Spinal cord (tissue), 10 donors: ENCODE results near the gene ZNF561. TPM values are rescaled to one million over a fixed set of nuclear protein-coding genes. Genes with fewer than 3 reads are reported as not detected.
"Not testable (repeated sequence)": the region's sequence is repeated elsewhere in the genome, so short reads cannot be mapped to it uniquely, and the experiment has no call there.

ENCODE experiments used
- DNase-seq, 6 donors: peaks; one replicate each; pipeline versions ENCODE4 v3.0.0 to v3.0.0-alpha.2; 2013 to 2015; ENCODE audit warnings: low spot score in 6 of 6, low read depth in 4 of 6
- H3K27ac ChIP-seq: one replicate; pipeline ENCODE4 v1.5.1; 2013; ENCODE audit warnings: low read depth, low read length, control low read depth
- H3K27me3 ChIP-seq: one replicate; pipeline ENCODE4 v1.6.1; 2013; ENCODE audit warnings: low read length; ENCODE audit not compliant: control insufficient read depth, insufficient read depth
- H3K36me3 ChIP-seq: one replicate; pipeline ENCODE4 v1.6.1; 2013; ENCODE audit warnings: low read length; ENCODE audit not compliant: control insufficient read depth, insufficient read depth
- H3K4me1 ChIP-seq: one replicate; pipeline ENCODE4 v1.6.1; 2013; ENCODE audit warnings: low read length; ENCODE audit not compliant: control insufficient read depth, insufficient read depth
- H3K4me3 ChIP-seq: one replicate; pipeline ENCODE4 v1.5.1; 2013; ENCODE audit warnings: low read depth, low read length, control low read depth
- H3K9me3 ChIP-seq: one replicate; pipeline ENCODE4 v1.6.1; 2013; ENCODE audit warnings: low read length; ENCODE audit not compliant: control insufficient read depth, insufficient read depth
- WGBS: methylation state at CpG from one replicate; pipeline ENCODE4 v1.1.5; 2013; ENCODE audit warnings: missing lambda C conversion rate; ENCODE audit not compliant: insufficient coverage; 5-methylcytosine and 5-hydroxymethylcytosine counted together
- long read RNA-seq, 4 donors: transcript quantifications; one replicate each; lab custom pipeline, GENCODE V29; 2026
- polyA plus RNA-seq, 2 donors: library from polyadenylated mRNA; unstranded; fragments of 120-200 nt; gene quantifications; one replicate each; pipeline ENCODE4 v1.2.1, GENCODE V29; 2013; ENCODE audit not compliant: insufficient read length in 2 of 2
- total RNA-seq, 2 donors: library from RNA; depleted of rRNA in 1 of 2; stranded (reverse); fragments of 120-200 nt in 1 of 2; fragments of >200 nt in 1 of 2; gene quantifications; one replicate each; pipeline versions ENCODE4 v1.2.3 to v1.2.4, GENCODE V29; 2013 to 2014
- donor health status: healthy.

ZNF561 gene
- 10 to 100 TPM; 37.4 to 46.3 TPM for total RNA-seq
- polyA plus RNA-seq, result 10 to 100 TPM; 25.3 to 33.3 TPM
- long read RNA-seq, donor 1, full-length matches to known transcripts, result 3 of 3 reads
- long read RNA-seq, donor 1, partial matches to known transcripts, result 0 of 3 reads
- long read RNA-seq, donor 1, other reads (novel, unspliced or antisense), result 0 of 3 reads
- long read RNA-seq, donor 2, result 0 reads
- long read RNA-seq, donor 3, result 0 reads
- long read RNA-seq, donor 4, full-length matches to known transcripts, result 10 of 21 reads
- long read RNA-seq, donor 4, partial matches to known transcripts, result 11 of 21 reads
- long read RNA-seq, donor 4, other reads (novel, unspliced or antisense), result 0 of 21 reads

- WGBS, result under 1% methylated on average over 32 of the region's 33 CpGs
- DNase-seq, result peak; percentile 82 to 97 (median 88)
- no peaks in the 10 kb centered on the region for H3K27me3 ChIP-seq
- peak within 1 kb of the TSS; percentile 97 for H3K27ac ChIP-seq
- H3K4me3 ChIP-seq, result peak within 1 kb of the TSS; percentile 91
- peaks cover 5% of the 10 kb centered on the region for H3K4me1 ChIP-seq
- H3K9me3 ChIP-seq, result no peaks in the 10 kb centered on the region
- peaks cover 15% of the 10 kb centered on the region for H3K36me3 ChIP-seq
Measured at GRCh38 chr19:9621156-9622037, at the start of gene ZNF561. ZNF561 (minus strand) TSS chr19:9621232; CDS start chr19:9619456, 1,776 bp downstream.

DNA sequence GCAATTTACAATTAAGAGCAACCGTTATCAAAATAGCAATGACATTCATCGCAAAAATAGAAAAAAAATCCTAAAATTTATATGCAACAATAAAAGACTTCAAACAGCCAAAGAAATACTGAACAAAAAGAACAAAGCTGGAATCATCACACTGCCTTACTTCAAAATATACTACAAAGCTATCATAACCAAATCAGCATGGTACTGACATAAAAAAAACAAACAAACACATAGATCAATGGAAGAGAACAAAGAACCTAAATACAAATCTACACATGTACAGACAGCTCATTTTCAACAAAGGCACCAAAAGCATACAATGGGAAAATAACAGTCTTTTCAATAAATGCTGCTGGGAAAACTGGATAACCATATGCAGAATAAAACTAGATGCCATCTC lies 47.5 kb upstream of the ZNF561 start:
- H3K9me3 ChIP-seq, result peaks cover 1% of the 10 kb centered on the region
- no peaks in the 10 kb centered on the region for H3K27me3 ChIP-seq
- DNase-seq, result no peak
- no peak overlapping the region for H3K4me3 ChIP-seq
- no CpG with 5 or more reads among the region's 2 CpGs for WGBS
- peaks cover 5% of the 10 kb centered on the region for H3K36me3 ChIP-seq
- no peak overlapping the region for H3K27ac ChIP-seq
- H3K4me1 ChIP-seq, result peaks cover 4% of the 10 kb centered on the region

DNA sequence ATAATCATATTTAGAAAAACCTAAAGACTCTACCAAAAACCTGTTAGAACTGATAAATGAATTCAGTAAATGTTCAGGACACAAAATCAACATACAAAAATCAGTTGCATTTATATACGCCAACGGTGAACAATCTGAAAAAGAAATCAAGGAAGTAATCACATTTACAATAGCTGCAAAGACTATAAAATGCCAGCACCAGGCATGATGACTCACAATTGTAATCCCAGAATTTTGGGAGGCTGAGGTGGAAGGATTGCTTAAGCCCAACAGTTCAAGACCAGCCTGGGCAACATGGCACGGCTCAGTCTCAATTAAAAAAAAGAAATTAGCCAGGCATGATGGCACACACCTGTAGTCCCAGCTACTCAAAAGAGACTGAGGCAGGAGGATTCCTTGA lies 46.9 kb upstream of the ZNF561 start:
- H3K4me1 ChIP-seq, result no peaks in the 10 kb centered on the region
- 100% methylated on average over 1 of the region's 3 CpGs for WGBS
- H3K9me3 ChIP-seq, result peaks cover 1% of the 10 kb centered on the region
- no peak overlapping the region for H3K27ac ChIP-seq
- no peaks in the 10 kb centered on the region for H3K27me3 ChIP-seq
- DNase-seq, result no peak
- H3K4me3 ChIP-seq, result no peak overlapping the region
- peaks cover 5% of the 10 kb centered on the region for H3K36me3 ChIP-seq

GRCh38 chr19:9658769-9659168 lies 37.7 kb upstream of the ZNF561 start:
- DNase-seq, result no peak
- H3K27ac ChIP-seq, result no peak overlapping the region
- no peaks in the 10 kb centered on the region for H3K4me1 ChIP-seq
- no peak overlapping the region for H3K4me3 ChIP-seq
- H3K27me3 ChIP-seq, result no peaks in the 10 kb centered on the region
- H3K36me3 ChIP-seq, result peaks cover 40% of the 10 kb centered on the region
- WGBS, result 60% methylated on average over 1 of the region's 2 CpGs
- H3K9me3 ChIP-seq, result no peaks in the 10 kb centered on the region

DNA sequence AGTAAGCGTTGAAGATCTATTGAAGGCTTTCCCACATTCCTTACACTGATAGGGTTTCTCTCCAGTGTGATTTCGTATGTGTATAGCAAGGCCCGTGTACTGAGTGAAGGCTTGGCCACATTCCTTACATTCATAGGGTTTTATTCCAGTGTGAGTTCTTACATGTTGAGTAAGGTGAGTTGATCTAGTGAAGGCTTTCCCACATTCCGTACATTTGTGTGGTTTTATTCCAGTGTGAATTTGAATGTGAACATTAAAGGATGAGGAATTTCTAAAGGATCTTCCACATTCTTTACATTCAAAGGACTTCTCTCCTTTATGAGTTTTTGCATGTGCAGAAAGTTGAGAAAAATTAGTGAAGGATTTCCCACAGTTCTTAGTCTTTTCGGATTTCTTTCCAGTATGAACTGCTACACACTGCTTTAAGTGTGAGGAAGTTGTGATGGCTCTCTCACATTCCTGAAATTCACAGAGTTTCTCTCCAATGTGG lies 32.1 kb upstream of the ZNF561 start:
- peaks cover 49% of the 10 kb centered on the region for H3K36me3 ChIP-seq
- not testable (repeated sequence) for H3K9me3 ChIP-seq, DNase-seq, H3K27me3 ChIP-seq, H3K4me1 ChIP-seq, H3K4me3 ChIP-seq, H3K27ac ChIP-seq
- no CpG with 5 or more reads among the region's 5 CpGs for WGBS

GRCh38 chr19:9651464-9651863 lies 30.4 kb upstream of the ZNF561 start:
- H3K9me3 ChIP-seq, H3K4me1 ChIP-seq, H3K27me3 ChIP-seq, H3K4me3 ChIP-seq, H3K27ac ChIP-seq, DNase-seq: not testable (repeated sequence)
- H3K36me3 ChIP-seq, result peaks cover 53% of the 10 kb centered on the region
- 83% methylated on average over 2 of the region's 3 CpGs for WGBS

GRCh38 chr19:9650345-9650744 lies 29.3 kb upstream of the ZNF561 start:
- DNase-seq, result no peak
- Histone ChIP-seq H3K27ac (no peak overlapping the region), H3K4me1 (no peaks in the 10 kb centered on the region), H3K27me3 (no peaks in the 10 kb centered on the region), H3K36me3 (peaks cover 42% of the 10 kb centered on the region), H3K9me3 (no peaks in the 10 kb centered on the region), H3K4me3 (no peak overlapping the region)
- WGBS, result 100% methylated on average over 1 of the region's 5 CpGs

DNA sequence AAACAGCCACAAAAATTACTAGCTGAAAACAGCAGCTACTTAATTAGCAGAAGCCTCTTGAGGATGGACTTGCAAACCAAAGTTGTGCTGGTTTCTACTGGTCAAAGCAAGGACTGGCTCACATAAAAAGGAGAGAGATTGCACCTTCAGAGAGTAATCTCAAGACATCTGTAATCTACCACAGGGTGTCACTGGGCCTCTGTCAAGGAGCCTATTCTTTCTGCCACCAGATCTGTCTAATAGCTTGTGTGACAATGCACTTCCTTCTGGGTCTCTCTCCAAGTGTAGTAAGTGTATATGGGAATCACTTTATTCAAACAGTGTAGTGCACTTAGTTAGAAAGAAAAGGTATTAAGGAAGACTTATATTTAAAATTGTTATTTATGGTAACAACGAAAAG lies 24.4 kb upstream of the ZNF561 start:
- Histone ChIP-seq H3K27me3 (no peaks in the 10 kb centered on the region), H3K4me1 (no peaks in the 10 kb centered on the region), H3K9me3 (no peaks in the 10 kb centered on the region), H3K4me3 (no peak overlapping the region), H3K36me3 (peaks cover 23% of the 10 kb centered on the region), H3K27ac (no peak overlapping the region)
- peak in 1 of 6 donors; percentile 14 for DNase-seq
- WGBS, result no CpG with 5 or more reads among the region's 1 CpG

GRCh38 chr19:9644472-9644871 lies 23.4 kb upstream of the ZNF561 start:
- no peaks in the 10 kb centered on the region for H3K9me3 ChIP-seq
- H3K27me3 ChIP-seq, result no peaks in the 10 kb centered on the region
- no peak overlapping the region for H3K27ac ChIP-seq
- peak in 1 of 6 donors; percentile 4 for DNase-seq
- H3K4me3 ChIP-seq, result no peak overlapping the region
- peaks cover 19% of the 10 kb centered on the region for H3K36me3 ChIP-seq
- 83% methylated on average over 2 of the region's 4 CpGs for WGBS
- H3K4me1 ChIP-seq, result no peaks in the 10 kb centered on the region
